Embryonic facial prominence (tissue), 1 donor: ENCODE data around the gene BMP5.
"Not testable (repeated sequence)": the region's sequence is repeated elsewhere in the genome, so short reads cannot be mapped to it uniquely, and the experiment has no call there.

Experiments used
- DNase-seq: peaks from one replicate; pipeline ENCODE4 v3.0.0-alpha.2; 2016; ENCODE audit errors: extremely low spot score

BMP5 gene

GRCh38 chr6:55875400-55875799 lies at the start of gene BMP5:
Gene BMP5 (minus strand): TSS chr6:55875590. CDS start chr6:55874865, 725 bp downstream.
- DNase-seq, result peak; percentile 49

GRCh38 chr6:55922406-55922805 lies 47.0 kb upstream of the BMP5 start:
- no peak for DNase-seq

GRCh38 chr6:55919716-55920308 lies 44.4 kb upstream of the BMP5 start:
- DNase-seq, result no peak

- DNase-seq, result no peak
Measured at GRCh38 chr6:55918639-55919038, 43.2 kb upstream of the BMP5 start.

- DNase-seq, result peak; percentile 71
Measured at GRCh38 chr6:55917751-55918415, 42.5 kb upstream of the BMP5 start.

- no peak for DNase-seq
Measured at GRCh38 chr6:55916188-55916587, 40.8 kb upstream of the BMP5 start.

GRCh38 chr6:55913228-55914195 lies 38.1 kb upstream of the BMP5 start:
- no peak for DNase-seq

- DNase-seq, result not testable (repeated sequence)
Measured at GRCh38 chr6:55910466-55910865, 35.1 kb upstream of the BMP5 start.

- not testable (repeated sequence) for DNase-seq
Measured at GRCh38 chr6:55909911-55910310, 34.5 kb upstream of the BMP5 start.

GRCh38 chr6:55902796-55903195 lies 27.4 kb upstream of the BMP5 start:
- no peak for DNase-seq

- DNase-seq, result no peak
Measured at GRCh38 chr6:55901765-55902270, 26.4 kb upstream of the BMP5 start.

GRCh38 chr6:55898342-55898741 lies 23.0 kb upstream of the BMP5 start:
- no peak for DNase-seq

GRCh38 chr6:55897346-55897745 lies 22.0 kb upstream of the BMP5 start:
- no peak for DNase-seq

GRCh38 chr6:55895972-55896730 lies 20.8 kb upstream of the BMP5 start:
- DNase-seq, result no peak

GRCh38 chr6:55892749-55893357 lies 17.5 kb upstream of the BMP5 start:
- no peak for DNase-seq

GRCh38 chr6:55888917-55889316 lies 13.5 kb upstream of the BMP5 start:
- no peak for DNase-seq

GRCh38 chr6:55886185-55886836 lies 10.9 kb upstream of the BMP5 start:
- DNase-seq, result no peak

GRCh38 chr6:55882718-55883569 lies 7.6 kb upstream of the BMP5 start:
- DNase-seq, result no peak

GRCh38 chr6:55877283-55877682 lies 1.9 kb upstream of the BMP5 start:
- DNase-seq, result no peak

- DNase-seq, result no peak
Measured at GRCh38 chr6:55874316-55874715, 1.1 kb downstream of the BMP5 start.
